Fibroblast of mammary gland (primary cell): ENCODE data around the gene CTDP1.

Experiments
- DNase-seq: peaks from one replicate; pipeline ENCODE4 v3.0.0-alpha.2; 2010; ENCODE audit warnings: low read depth
- H3K4me3 ChIP-seq: 2 replicates; pipeline ENCODE4 v1.5.1; 2011; ENCODE audit warnings: low read depth, mild to moderate bottlenecking, low read length, moderate library complexity; ENCODE audit not compliant: control insufficient read depth
- TF ChIP-seq, protein P1 (sequence below): conservative IDR thresholded peaks from 2 replicates; pipeline ENCODE4 v1.5.1; 2011; ENCODE audit warnings: low read depth, low read length, inconsistent platforms; ENCODE audit not compliant: control insufficient read depth, insufficient read depth

Gene CTDP1

DNA sequence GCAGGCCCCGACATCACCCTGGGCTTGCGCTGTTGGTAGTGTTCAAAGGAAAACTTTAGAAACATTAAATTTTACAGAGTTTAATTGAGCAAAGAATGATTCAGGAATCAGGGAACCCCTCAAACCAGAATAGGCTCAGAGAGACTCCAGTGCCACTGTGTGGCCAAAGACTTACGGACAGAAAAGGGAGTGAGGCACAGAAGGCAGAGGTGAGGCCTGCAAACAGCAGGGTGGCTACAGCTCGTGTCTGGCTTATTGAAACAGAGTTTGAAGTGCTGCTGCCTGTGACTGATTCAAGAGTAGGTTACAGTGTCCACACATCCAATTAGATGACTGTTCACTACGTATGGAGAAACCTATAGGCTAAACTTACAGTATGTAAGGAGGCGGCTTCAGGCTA lies 2.4 kb upstream of the CTDP1 start:
- TF ChIP-seq, protein P1, sequence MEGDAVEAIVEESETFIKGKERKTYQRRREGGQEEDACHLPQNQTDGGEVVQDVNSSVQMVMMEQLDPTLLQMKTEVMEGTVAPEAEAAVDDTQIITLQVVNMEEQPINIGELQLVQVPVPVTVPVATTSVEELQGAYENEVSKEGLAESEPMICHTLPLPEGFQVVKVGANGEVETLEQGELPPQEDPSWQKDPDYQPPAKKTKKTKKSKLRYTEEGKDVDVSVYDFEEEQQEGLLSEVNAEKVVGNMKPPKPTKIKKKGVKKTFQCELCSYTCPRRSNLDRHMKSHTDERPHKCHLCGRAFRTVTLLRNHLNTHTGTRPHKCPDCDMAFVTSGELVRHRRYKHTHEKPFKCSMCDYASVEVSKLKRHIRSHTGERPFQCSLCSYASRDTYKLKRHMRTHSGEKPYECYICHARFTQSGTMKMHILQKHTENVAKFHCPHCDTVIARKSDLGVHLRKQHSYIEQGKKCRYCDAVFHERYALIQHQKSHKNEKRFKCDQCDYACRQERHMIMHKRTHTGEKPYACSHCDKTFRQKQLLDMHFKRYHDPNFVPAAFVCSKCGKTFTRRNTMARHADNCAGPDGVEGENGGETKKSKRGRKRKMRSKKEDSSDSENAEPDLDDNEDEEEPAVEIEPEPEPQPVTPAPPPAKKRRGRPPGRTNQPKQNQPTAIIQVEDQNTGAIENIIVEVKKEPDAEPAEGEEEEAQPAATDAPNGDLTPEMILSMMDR, result no peak
- DNase-seq, result no peak
- H3K4me3 ChIP-seq, result no peak overlapping the region

DNA sequence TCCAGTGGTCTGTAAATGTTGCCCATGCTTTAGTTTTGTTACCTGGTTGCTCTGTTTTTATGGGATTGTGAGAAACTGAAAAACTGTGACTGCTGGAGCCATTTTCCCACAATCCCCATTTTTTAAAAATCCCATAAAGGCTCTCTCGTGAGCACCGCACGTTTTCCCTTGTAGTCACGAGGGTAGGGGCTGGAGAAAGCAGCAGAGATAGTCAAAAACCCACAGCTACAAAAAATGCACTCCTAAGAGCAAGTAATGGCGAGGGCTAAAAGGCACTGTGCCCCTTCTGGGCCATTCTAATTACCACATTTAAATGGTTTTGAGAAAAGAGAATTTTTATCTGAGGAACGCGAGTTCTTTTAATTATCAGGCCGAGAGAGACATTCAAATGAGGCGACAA lies 1.8 kb upstream of the CTDP1 start:
- peak overlapping the region; percentile 82 for H3K4me3 ChIP-seq
- no peak for DNase-seq
- TF ChIP-seq, protein P1, result no peak

DNA sequence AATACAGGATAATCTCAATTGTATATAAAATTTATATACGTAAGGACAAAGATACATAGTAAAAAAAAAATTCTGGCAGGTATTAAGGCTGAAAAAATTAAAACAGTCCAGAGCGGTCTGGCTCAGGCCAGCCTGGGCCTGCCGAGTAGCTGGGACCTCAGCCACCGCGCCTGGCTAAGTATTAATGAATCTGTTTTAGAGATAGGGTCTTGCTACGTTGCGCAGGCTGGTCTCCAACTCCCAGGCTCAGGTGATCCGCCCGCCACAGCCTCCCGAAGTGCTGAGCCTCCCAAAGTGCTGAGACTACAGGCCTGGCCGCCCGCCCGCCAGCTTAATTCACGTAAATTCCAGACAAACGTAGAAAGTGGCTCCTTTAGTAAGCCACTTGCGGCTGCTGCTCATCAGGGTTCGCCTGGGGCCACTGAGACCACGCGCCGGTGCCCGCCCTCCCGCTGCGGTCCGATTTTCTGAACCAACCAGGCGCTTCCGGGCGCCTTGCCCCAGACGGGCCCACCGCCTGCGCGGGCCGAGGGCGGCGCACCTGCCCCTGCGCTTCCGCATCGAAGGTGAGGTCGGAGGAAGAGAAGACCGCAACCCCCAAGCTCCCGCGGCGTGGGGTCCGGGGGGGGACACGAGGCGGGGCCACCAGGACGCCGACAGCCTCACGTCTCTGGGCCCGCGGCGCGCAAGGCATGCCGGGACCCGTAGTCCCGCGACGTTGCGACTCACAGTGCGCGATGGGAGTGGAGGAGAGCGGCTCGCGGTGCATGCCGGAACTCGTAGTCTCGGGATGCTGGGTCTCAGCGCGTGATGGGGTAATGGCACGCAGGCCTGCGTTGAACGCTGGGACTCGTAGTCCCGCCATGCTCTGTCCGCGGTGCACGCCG lies 695 bp upstream of the CTDP1 start:
- peak overlapping the region; percentile 82 for H3K4me3 ChIP-seq
- TF ChIP-seq, protein P1, result no peak
- peak; percentile 98 for DNase-seq

DNA sequence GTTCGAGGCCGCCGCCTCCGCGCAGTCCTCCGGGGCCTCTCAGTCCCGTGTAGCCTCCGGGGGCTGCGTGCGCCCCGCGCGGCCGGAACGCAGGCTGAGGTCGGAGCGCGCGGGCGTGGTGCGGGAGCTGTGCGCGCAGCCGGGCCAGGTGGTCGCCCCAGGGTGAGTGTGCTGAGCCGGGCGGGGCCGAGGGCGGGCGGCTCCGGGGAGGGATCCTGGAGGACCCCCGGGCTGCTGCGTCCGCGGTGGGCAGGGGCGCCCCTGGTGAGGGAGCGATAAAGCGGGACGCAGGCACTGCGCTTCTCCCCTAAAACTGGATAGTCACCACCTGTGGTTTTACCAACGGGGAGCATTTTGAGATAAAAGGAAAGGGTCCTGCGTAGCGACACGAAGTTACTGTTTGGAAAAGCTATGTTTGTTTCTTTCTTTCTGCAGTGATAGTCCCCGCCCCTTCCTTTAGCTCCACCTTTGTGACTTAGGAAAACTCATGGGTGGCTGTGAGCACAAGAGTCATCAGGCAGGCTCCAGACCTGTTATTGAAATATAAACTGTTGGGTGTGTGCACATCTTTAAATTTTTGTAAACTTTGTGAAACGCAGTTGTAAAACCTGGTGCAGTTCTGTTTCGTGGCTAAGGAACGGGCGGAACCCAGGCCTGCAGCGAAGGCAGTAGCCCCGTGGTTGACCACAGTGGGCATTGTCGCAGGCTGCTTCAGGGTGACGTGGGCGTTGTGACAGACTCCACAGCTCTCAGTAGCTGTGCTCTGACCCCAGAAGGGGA lies 687 bp downstream of the CTDP1 start:
- peak; percentile 62 for DNase-seq
- peak overlapping the region; percentile 82 for H3K4me3 ChIP-seq
- TF ChIP-seq, protein P1, result no peak

DNA sequence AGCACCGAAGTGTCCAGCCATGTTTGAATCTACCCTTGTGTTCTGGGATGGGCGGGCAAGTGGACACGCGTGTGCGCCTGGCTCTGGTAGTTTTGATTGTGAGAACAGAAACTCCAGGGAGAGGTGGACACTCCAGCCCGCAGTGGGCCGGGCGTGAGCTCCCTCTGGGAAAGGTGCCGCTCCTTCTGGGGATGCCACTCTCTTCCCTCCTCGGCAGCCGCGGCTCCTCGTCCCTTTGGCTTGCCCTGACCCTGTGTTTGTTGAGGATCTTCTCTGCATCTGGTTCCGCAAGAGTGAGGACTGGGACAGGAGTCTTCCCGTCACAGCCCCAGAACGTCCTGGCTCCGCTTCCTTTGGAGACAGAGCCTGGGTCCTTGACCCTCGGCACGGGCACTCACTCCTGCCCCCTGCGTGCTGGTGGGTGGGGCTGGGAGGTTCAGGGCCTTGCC lies 1.3 kb downstream of the CTDP1 start:
- TF ChIP-seq, protein P1, result no peak
- DNase-seq, result no peak
- H3K4me3 ChIP-seq, result peak overlapping the region; percentile 82

DNA sequence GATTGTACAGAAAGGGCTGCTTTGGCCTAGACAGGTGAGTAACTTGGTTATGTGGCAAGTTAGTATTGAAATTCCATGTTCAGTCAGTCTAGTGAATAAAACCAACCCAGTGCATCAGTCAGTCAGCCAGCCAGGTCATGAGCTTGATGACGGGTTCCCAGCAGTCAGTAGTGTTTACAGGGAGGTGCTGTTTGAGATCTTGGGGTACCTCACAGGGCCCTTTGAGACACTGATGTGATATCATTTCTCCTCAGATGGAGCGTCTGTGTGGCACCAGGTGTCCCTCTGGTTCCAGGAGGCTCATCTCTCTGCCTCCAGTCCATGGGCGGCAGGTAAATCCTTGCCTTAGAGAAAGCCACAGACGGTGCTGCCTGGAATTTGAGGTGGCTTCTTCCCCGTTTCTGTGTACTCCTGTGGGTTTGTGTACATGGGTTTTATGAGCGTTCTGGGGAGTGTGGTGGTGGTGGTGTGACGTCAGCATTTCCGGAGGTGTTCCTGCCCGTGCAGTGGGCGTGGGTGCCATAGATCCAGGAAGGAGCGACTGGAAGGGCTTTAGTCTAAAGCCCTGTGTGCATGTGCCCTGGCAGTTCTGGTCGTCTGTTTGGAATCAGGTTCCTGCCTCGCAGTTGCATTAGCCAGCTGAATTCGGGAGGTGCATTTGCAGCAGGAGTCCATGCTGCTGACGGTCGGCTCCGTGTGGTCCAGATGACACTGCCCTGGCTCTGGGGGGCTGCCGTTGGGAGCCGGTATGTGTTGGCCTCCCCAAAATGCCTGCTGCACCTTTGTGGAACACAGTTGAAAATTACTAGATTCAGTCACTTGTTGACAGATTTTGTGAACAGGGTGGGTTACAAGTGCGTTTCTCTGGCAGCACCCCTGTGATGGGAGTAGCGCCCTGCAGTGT lies 2.1 kb downstream of the CTDP1 start:
- H3K4me3 ChIP-seq, result no peak overlapping the region
- DNase-seq, result no peak
- TF ChIP-seq, protein P1, result no peak
